ENCODE data around the gene EBF3.
A peak's percentile ranks its signal among the peaks of the same experiment; 100 is the strongest.

The EBF3 gene

DNA sequence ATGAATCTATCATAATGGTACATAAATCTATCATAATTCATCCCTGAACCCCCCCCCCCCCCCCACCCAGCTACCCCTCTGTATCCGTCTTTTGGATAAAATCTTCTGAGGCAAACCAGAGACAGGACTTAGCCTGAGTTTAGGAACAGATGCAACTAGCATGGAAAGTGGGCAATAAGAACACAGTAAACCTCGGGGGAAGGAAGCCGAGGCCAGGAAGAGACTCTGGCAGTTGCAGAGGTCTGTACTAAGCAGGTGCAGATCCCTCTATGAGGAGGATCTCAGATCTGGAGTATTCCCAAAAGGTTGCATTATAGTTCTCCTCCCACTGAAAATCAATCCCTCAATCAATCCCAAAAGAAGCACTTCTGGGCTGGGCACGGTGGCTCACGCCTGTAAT lies 87.2 kb downstream of the EBF3 start:
- H3K4me3 ChIP-seq (ENCODE audit: extremely low read depth, insufficient read depth, low read length, poor library complexity, severe bottlenecking): no peak overlapping the region
- H3K9me3 ChIP-seq (ENCODE audit: control insufficient read depth, low read length): no peaks in the 10 kb centered on the region
- 97 to 100% methylated on average over 2 to 4 of the region's 5 CpGs for WGBS, 2 experiments (ENCODE audit: insufficient coverage in 2 of 2)
- H3K36me3 ChIP-seq (ENCODE audit: control insufficient read depth, insufficient read depth, low read length): no peaks in the 10 kb centered on the region
- no peak overlapping the region for H3K27ac ChIP-seq (ENCODE audit: low read depth, low read length, severe bottlenecking)
- H3K4me1 ChIP-seq (ENCODE audit: control insufficient read depth, insufficient read depth, low read length, poor library complexity, severe bottlenecking): no peaks in the 10 kb centered on the region

GRCh38 chr10:129875993-129876726 lies 87.9 kb downstream of the EBF3 start:
- Histone ChIP-seq H3K4me1 (ENCODE audit: control insufficient read depth, insufficient read depth, low read length, poor library complexity, severe bottlenecking) (no peaks in the 10 kb centered on the region), H3K27ac (ENCODE audit: low read depth, low read length, severe bottlenecking) (no peak overlapping the region), H3K9me3 (ENCODE audit: control insufficient read depth, low read length) (no peaks in the 10 kb centered on the region), H3K36me3 (ENCODE audit: control insufficient read depth, insufficient read depth, low read length) (no peaks in the 10 kb centered on the region), H3K4me3 (ENCODE audit: extremely low read depth, insufficient read depth, low read length, poor library complexity, severe bottlenecking) (no peak overlapping the region)
- WGBS, 2 experiments (ENCODE audit: insufficient coverage in 2 of 2): 86 to 90% methylated on average over 11 of the region's 11 CpGs

DNA sequence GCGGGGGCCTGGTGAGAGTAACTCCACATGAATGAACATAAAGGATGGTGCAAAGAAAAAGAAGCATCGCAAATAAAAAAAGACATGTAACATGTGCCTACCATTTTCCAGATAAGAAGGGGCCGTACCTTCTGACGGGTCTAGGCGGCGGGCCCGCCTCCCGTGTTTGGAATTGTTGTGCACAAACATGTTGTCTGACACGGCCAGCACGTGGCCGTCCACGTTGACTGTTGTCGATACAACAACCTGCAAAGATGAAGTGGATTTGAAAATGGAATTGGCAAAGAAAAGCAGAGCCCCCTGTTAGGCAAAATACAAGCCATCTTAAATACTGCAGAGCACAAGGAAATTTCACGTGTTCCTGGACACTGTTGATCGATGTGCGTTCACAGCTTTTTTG lies 90.7 kb downstream of the EBF3 start:
- no peaks in the 10 kb centered on the region for H3K36me3 ChIP-seq (ENCODE audit: control insufficient read depth, insufficient read depth, low read length)
- H3K27ac ChIP-seq (ENCODE audit: low read depth, low read length, severe bottlenecking): no peak overlapping the region
- H3K4me3 ChIP-seq (ENCODE audit: extremely low read depth, insufficient read depth, low read length, poor library complexity, severe bottlenecking): no peak overlapping the region
- H3K9me3 ChIP-seq (ENCODE audit: control insufficient read depth, low read length): no peaks in the 10 kb centered on the region
- 93 to 100% methylated on average over 12 to 14 of the region's 16 CpGs for WGBS, 2 experiments (ENCODE audit: insufficient coverage in 2 of 2)
- no peaks in the 10 kb centered on the region for H3K4me1 ChIP-seq (ENCODE audit: control insufficient read depth, insufficient read depth, low read length, poor library complexity, severe bottlenecking)

DNA sequence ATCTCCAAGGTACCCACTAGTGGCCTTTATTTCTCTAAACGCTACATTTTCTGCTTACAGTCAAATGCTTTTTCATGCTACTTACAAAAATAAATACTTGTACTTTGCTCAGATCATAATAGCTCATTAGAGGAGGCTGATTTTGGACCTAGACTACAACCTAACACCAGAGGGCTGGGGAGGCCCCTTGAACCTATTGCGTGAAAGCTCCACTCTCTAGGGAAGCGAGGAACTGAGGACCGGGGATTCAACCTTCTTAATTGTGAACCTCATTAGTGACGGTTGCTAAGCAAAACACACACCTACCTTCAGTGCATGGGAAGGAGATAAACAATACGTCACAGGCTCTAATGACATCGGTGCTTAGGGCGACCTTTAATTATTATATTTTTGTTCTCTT lies 92.1 kb downstream of the EBF3 start:
- WGBS, 2 experiments (ENCODE audit: insufficient coverage in 2 of 2): 95 to 100% methylated on average over 1 to 3 of the region's 8 CpGs

GRCh38 chr10:129870961-129871621 lies 93.0 kb downstream of the EBF3 start:
- Histone ChIP-seq H3K4me1 (ENCODE audit: control insufficient read depth, insufficient read depth, low read length, poor library complexity, severe bottlenecking) (no peaks in the 10 kb centered on the region), H3K36me3 (ENCODE audit: control insufficient read depth, insufficient read depth, low read length) (no peaks in the 10 kb centered on the region), H3K9me3 (ENCODE audit: control insufficient read depth, low read length) (no peaks in the 10 kb centered on the region), H3K27ac (ENCODE audit: low read depth, low read length, severe bottlenecking) (peak overlapping the region; percentile 19), H3K4me3 (ENCODE audit: extremely low read depth, insufficient read depth, low read length, poor library complexity, severe bottlenecking) (no peak overlapping the region)
- WGBS, 2 experiments (ENCODE audit: insufficient coverage in 2 of 2): 67 to 77% methylated on average over 16 to 17 of the region's 17 CpGs

More for the DNA sequence above, 92.1 kb downstream of the EBF3 start:
- no peaks in the 10 kb centered on the region for H3K36me3 ChIP-seq (ENCODE audit: control insufficient read depth, insufficient read depth, low read length)
- no peak overlapping the region for H3K27ac ChIP-seq (ENCODE audit: low read depth, low read length, severe bottlenecking)
- H3K9me3 ChIP-seq (ENCODE audit: control insufficient read depth, low read length): no peaks in the 10 kb centered on the region
- H3K4me1 ChIP-seq (ENCODE audit: control insufficient read depth, insufficient read depth, low read length, poor library complexity, severe bottlenecking): no peaks in the 10 kb centered on the region
- no peak overlapping the region for H3K4me3 ChIP-seq (ENCODE audit: extremely low read depth, insufficient read depth, low read length, poor library complexity, severe bottlenecking)

- Histone ChIP-seq H3K4me1 (ENCODE audit: control insufficient read depth, insufficient read depth, low read length, poor library complexity, severe bottlenecking) (no peaks in the 10 kb centered on the region), H3K27ac (ENCODE audit: low read depth, low read length, severe bottlenecking) (no peak overlapping the region), H3K9me3 (ENCODE audit: control insufficient read depth, low read length) (no peaks in the 10 kb centered on the region), H3K36me3 (ENCODE audit: control insufficient read depth, insufficient read depth, low read length) (no peaks in the 10 kb centered on the region), H3K4me3 (ENCODE audit: extremely low read depth, insufficient read depth, low read length, poor library complexity, severe bottlenecking) (no peak overlapping the region)
- WGBS, 2 experiments (ENCODE audit: insufficient coverage in 2 of 2): 91 to 92% methylated on average over 13 of the region's 13 CpGs
These were observed 93.7 kb downstream of the EBF3 start for GRCh38 chr10:129870474-129870757.

GRCh38 chr10:129869596-129870473 lies 94.2 kb downstream of the EBF3 start:
- H3K27ac ChIP-seq (ENCODE audit: low read depth, low read length, severe bottlenecking): no peak overlapping the region
- no peaks in the 10 kb centered on the region for H3K4me1 ChIP-seq (ENCODE audit: control insufficient read depth, insufficient read depth, low read length, poor library complexity, severe bottlenecking)
- no peaks in the 10 kb centered on the region for H3K9me3 ChIP-seq (ENCODE audit: control insufficient read depth, low read length)
- H3K36me3 ChIP-seq (ENCODE audit: control insufficient read depth, insufficient read depth, low read length): no peaks in the 10 kb centered on the region
- WGBS, 2 experiments (ENCODE audit: insufficient coverage in 2 of 2): 93 to 95% methylated on average over 16 to 21 of the region's 22 CpGs
- no peak overlapping the region for H3K4me3 ChIP-seq (ENCODE audit: extremely low read depth, insufficient read depth, low read length, poor library complexity, severe bottlenecking)

DNA sequence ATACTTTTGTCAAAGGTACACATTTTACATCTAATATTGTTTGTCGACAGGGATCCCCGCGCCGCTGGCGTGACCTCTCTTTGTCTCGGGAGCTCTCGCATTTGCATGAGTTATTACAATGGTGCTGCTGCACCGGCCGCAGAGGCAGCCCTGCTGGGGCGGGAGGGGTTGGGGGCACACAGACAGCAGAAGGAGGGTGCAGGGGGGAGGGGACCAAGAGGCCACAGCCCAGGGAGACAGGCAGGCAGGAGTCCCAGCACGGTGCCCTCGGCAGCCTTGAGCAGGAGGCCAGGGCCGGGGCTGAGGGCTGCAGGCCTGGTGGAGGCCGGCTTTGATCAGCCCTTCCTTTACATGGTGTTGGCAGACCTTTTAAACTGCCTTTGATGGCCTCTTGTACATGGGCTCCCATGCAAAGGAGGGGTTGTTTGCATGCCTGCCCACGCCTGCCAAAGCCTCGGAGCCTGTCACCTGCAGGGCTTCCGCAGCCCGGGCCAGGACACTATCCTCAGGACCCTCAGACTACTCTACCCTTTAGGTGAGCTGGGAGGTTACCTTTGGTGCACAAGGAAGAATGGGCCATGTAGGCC lies 95.5 kb downstream of the EBF3 start:
- peak overlapping the region; percentile 8 for H3K27ac ChIP-seq (ENCODE audit: low read depth, low read length, severe bottlenecking)
- no peaks in the 10 kb centered on the region for H3K9me3 ChIP-seq (ENCODE audit: control insufficient read depth, low read length)
- no peaks in the 10 kb centered on the region for H3K36me3 ChIP-seq (ENCODE audit: control insufficient read depth, insufficient read depth, low read length)
- peaks cover under 1% of the 10 kb centered on the region for H3K4me1 ChIP-seq (ENCODE audit: control insufficient read depth, insufficient read depth, low read length, poor library complexity, severe bottlenecking)
- no peak overlapping the region for H3K4me3 ChIP-seq (ENCODE audit: extremely low read depth, insufficient read depth, low read length, poor library complexity, severe bottlenecking)
- 55 to 57% methylated on average over 12 to 14 of the region's 18 CpGs for WGBS, 2 experiments (ENCODE audit: insufficient coverage in 2 of 2)

DNA sequence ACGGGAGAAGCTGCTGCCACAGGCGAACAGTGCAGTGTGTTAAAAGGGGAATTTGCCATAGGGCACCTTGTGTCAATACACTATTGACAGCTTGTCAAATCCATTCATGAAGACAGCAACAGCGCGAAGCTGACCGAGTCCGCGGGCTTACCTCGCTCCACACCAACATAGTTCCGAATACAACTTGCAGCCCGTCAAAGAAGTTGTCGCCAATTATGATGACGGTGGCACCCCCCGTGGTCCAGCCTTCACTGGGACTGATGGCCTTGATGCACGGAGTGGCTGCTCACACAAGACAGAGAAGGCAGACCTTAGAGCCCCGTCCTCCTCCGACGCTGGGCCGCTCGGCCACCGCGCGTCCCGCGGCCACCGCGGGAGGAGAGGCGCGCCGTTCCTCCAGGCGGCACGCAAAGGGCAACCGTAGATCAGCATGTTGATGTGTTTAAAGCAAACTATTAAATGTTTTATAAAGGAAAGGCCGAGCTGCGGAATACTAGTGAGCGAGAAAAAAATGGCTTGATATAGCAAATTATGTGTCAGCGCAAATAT lies 96.4 kb downstream of the EBF3 start:
- Histone ChIP-seq H3K4me1 (ENCODE audit: control insufficient read depth, insufficient read depth, low read length, poor library complexity, severe bottlenecking) (peaks cover 2% of the 10 kb centered on the region), H3K4me3 (ENCODE audit: extremely low read depth, insufficient read depth, low read length, poor library complexity, severe bottlenecking) (no peak overlapping the region), H3K9me3 (ENCODE audit: control insufficient read depth, low read length) (no peaks in the 10 kb centered on the region), H3K36me3 (ENCODE audit: control insufficient read depth, insufficient read depth, low read length) (no peaks in the 10 kb centered on the region), H3K27ac (ENCODE audit: low read depth, low read length, severe bottlenecking) (no peak overlapping the region)
- WGBS, 2 experiments (ENCODE audit: insufficient coverage in 2 of 2): 94 to 97% methylated on average over 31 to 35 of the region's 36 CpGs

- Histone ChIP-seq H3K27ac (ENCODE audit: low read depth, low read length, severe bottlenecking) (no peak overlapping the region), H3K4me1 (ENCODE audit: control insufficient read depth, insufficient read depth, low read length, poor library complexity, severe bottlenecking) (peaks cover 2% of the 10 kb centered on the region), H3K36me3 (ENCODE audit: control insufficient read depth, insufficient read depth, low read length) (no peaks in the 10 kb centered on the region), H3K9me3 (ENCODE audit: control insufficient read depth, low read length) (no peaks in the 10 kb centered on the region), H3K4me3 (ENCODE audit: extremely low read depth, insufficient read depth, low read length, poor library complexity, severe bottlenecking) (no peak overlapping the region)
- 86 to 94% methylated on average over 10 to 16 of the region's 16 CpGs for WGBS, 2 experiments (ENCODE audit: insufficient coverage in 2 of 2)
These were observed 97.2 kb downstream of the EBF3 start for GRCh38 chr10:129866894-129867293.

All from mesodermal cell (in vitro differentiated cells).